Left cardiac atrium (tissue), 4 donors: Measurements from ENCODE around the gene EPS15. TPM values are rescaled to one million over a fixed set of nuclear protein-coding genes. Genes with fewer than 3 reads are reported as not detected.
A peak's percentile ranks its signal among the peaks of the same experiment; 100 is the strongest.
"Not testable (repeated sequence)": the region's sequence is repeated elsewhere in the genome, so short reads cannot be mapped to it uniquely, and the experiment has no call there.

Experiments used
- ATAC-seq, 2 donors: fragments of 200-7000 bp; cut with Tn5 transposase; one replicate each; pipeline ENCODE4 v1.9.1; 2020; ENCODE audit warnings: mild to moderate bottlenecking in 2 of 2, moderate library complexity in 2 of 2
- DNase-seq: peaks from one replicate; pipeline ENCODE4 v3.0.0-alpha.2; 2020
- intact Hi-C, 2 donors: fragments of 100-400 bp; cut with DNase I; formaldehyde crosslinking; loops; one replicate each; pipeline versions ENCODE4 v1.14.1 to v1.15.1; 2022 to 2023
- total RNA-seq, 2 donors: library from RNA; stranded (reverse); fragmentation: NEBNext Ultra II Directional; extraction: Animal tissue kit (Norgen Biotek cat#: 25700); gene quantifications; one replicate each; pipeline ENCODE4 v1.2.1, GENCODE V29; 2021
- donor health status: DM: no; HTN: yes; CAD: no.
- donor health status: DM: no; HTN: yes; CAD: no; lungs with severe emphysema.
- donor health status: DM: yes; HTN: yes; CAD: no.
- donor health status: Dilated cardiomyopathy.

Gene EPS15
- total RNA-seq, 2 donors from 2014 or later = 59.5 to 64.8 TPM

- ATAC-seq (peak; percentile 64 to 65), DNase-seq (peak; percentile 62)
- intact Hi-C loops = loop anchor here in 1 of 2 donors (10.0 kb wide), 1 partner anchor 54 kb away; no protein-coding TSS in a partner anchor
Observed at GRCh38 chr1:51518586-51519047, 449 bp downstream of the EPS15 start.

DNA sequence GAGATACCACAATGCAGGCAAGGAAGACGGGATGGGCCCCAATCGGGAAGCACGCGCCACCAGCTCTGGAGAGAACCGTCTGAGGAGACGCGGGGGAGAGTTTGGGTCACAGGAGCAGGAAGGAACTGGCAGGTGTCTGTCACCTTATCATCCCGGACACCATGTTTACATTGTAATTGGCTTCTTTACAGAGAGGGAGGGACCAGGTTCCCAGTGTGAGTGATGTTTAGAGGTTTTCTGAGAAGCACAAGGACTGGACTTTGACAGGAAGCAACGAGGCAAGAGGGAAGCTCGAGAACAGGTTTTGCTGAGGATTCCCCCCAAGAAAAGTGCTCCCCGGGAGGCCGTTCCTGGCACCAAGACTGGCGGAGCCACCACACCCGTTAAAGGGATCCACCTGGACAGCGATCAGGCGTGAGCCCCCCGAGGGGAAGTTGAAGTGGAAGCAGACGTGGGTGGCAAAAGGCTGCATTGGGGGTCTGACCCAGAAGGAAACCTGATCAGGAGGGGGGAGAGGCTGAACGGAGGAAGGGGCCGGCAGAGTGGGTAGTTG lies 957 bp downstream of the EPS15 start:
- peak; percentile 28 to 32 for ATAC-seq
- peak; percentile 41 for DNase-seq

GRCh38 chr1:51517361-51518032 lies 1.6 kb downstream of the EPS15 start:
- intact Hi-C loops = loop anchor here in 1 of 2 donors (10.0 kb wide), 1 partner anchor 53 kb away; no protein-coding TSS in a partner anchor
- DNase-seq = no peak
- ATAC-seq = no peak

More for the DNA sequence above, 957 bp downstream of the EPS15 start:
- intact Hi-C loops = loop anchor here in 1 of 2 donors (10.0 kb wide), 1 partner anchor 53 kb away; no protein-coding TSS in a partner anchor

GRCh38 chr1:51516649-51517158 lies 2.4 kb downstream of the EPS15 start:
- DNase-seq (no peak), ATAC-seq (no peak)
- intact Hi-C loops = loop anchor here in 1 of 2 donors (10.0 kb wide), 1 partner anchor 52 kb away; no protein-coding TSS in a partner anchor

- DNase-seq = no peak
- intact Hi-C loops = loop anchor here in 1 of 2 donors (10.0 kb wide), 1 partner anchor 51 kb away; no protein-coding TSS in a partner anchor
- no peak for ATAC-seq
Observed at GRCh38 chr1:51515982-51516648, 3.0 kb downstream of the EPS15 start.

GRCh38 chr1:51515312-51515960 lies 3.6 kb downstream of the EPS15 start:
- intact Hi-C loops = loop anchor here in 1 of 2 donors (10.0 kb wide), 1 partner anchor 51 kb away; no protein-coding TSS in a partner anchor
- no peak for DNase-seq
- no peak for ATAC-seq

- DNase-seq (no peak), ATAC-seq (no peak)
- intact Hi-C loops = loop anchor here in 1 of 2 donors (10.0 kb wide), 1 partner anchor 50 kb away; no protein-coding TSS in a partner anchor
Observed at GRCh38 chr1:51514733-51515132, 4.3 kb downstream of the EPS15 start.

DNA sequence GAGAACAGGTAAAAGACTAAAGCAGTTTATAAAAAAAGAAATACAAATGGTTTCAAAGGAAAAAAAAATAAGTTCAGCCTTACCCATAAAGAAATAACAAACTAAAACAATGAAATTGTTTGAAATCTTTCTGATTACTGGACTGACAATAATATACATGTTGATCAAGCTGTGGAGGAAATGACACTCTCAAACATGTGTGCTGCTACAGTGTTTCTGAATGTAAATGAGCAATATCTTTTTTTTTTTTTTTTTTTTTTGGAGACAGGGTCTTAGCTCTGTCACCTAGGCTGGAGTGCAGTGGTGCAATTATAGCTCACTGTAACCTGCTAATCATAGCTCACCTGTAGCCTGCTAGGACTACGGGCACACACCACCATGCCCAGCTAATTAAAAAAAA lies 6.5 kb downstream of the EPS15 start:
- no peak for ATAC-seq
- no peak for DNase-seq
- intact Hi-C loops = loop anchor here in 1 of 2 donors (10.0 kb wide), 1 partner anchor 48 kb away; no protein-coding TSS in a partner anchor

DNA sequence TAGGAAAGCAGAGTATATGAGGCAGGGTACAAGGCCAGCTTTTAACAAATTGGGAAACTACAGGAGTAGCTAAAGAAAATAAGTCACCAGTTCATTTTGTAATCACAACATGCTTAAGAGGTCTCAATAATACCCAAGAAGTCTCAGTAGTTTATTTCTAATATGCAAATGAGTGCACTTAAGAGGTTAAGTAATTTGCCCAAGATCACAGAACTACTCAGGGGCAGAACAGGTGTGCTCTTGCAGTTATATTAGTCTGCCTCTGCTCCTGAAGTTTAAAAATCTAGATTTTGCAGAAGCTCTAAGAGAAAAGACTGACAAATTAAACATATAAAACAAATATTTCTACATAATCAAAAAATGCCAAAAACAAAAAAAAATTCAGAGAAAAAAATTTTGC lies 6.9 kb downstream of the EPS15 start:
- ATAC-seq = no peak
- intact Hi-C loops = loop anchor here in 1 of 2 donors (10.0 kb wide), 1 partner anchor 47 kb away; no protein-coding TSS in a partner anchor
- DNase-seq = no peak

DNA sequence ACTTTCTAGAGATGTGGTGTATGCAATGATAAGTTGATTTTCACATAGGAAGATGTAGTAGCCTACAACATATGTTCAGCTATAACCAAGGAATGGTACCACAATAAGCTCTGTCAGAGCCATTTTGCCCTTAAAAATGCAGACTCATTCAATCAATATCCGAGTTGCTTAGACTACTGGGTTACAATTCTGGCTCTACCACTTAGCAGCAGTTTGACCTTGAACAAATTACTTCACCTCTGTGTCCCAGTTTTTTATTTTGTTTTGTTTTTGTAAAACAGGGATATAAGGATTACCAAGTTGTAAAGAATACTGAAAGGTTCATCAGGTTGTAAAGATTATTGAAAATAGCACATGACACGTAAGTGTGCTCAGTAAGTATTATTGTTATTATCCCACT lies 9.3 kb downstream of the EPS15 start:
- intact Hi-C loops = loop anchor here in 1 of 2 donors (10.0 kb wide), 1 partner anchor 45 kb away; no protein-coding TSS in a partner anchor
- DNase-seq (no peak), ATAC-seq (no peak)

GRCh38 chr1:51506537-51506936 lies 12.5 kb downstream of the EPS15 start:
- DNase-seq (no peak), ATAC-seq (peak; percentile 79 to 87)
- intact Hi-C loops = no loop called here

GRCh38 chr1:51504806-51505525 lies 14.1 kb downstream of the EPS15 start:
- ATAC-seq = no peak
- intact Hi-C loops = no loop called here
- no peak for DNase-seq

GRCh38 chr1:51501218-51501630 lies 17.8 kb downstream of the EPS15 start:
- ATAC-seq, DNase-seq, intact Hi-C loops: not testable (repeated sequence)

DNA sequence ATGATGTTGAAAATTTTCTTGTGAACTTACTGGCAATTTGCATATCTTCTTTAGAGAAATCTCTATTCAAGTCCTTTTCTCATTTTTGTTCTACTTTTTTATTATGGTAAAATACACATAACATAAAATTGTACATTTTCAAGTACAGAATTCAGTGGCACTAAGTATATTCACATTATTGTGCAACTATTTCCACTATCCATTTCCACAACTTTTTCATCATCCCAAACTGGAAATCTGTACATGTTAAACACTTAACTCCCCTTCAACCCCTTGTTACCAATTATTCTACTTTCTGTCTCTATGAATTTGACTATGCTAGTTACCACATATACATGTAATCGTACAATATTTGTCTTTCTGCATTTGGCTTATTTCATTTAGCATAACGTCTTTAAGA lies 19.4 kb downstream of the EPS15 start:
- DNase-seq (no peak), ATAC-seq (no peak)
- intact Hi-C loops = no loop called here

DNA sequence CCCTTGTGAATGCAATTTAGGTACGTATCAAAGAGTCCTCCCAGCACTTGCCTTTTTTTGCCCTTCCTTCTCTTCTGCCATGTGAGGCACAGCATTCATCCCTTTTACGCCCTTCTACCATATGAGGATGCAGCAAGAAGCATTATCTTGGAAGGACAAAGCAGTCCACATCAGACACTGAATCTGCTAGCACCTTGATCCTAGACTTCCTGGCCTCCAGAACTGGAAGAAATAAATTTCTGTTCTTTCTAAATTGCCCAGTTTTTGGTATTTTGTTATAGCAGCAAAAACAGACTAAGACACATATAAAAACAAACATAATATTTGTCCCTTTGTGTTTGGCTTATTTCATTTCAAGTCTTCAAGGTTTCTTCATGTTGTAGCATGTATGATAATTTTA lies 20.1 kb downstream of the EPS15 start:
- intact Hi-C loops = no loop called here
- ATAC-seq (no peak), DNase-seq (no peak)

DNA sequence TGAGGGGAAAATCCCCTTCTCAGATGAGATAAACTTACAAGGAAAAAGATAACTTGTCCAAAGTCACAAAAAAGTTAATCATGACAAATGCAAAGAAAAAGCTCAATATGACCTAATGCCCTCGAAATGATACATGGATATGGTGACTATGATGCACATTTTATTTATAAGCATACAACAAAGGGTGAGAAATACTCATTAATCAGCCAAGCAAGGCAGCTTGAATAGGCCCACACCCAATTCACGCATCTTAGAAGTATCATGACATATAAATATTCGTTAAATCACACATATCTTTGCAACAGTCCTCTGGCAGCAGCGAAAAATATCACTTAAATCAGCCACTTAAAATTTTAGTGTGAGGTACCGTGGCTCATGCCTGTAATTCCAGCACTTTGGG lies 21.7 kb downstream of the EPS15 start:
- DNase-seq (no peak), ATAC-seq (no peak)
- intact Hi-C loops = no loop called here

DNA sequence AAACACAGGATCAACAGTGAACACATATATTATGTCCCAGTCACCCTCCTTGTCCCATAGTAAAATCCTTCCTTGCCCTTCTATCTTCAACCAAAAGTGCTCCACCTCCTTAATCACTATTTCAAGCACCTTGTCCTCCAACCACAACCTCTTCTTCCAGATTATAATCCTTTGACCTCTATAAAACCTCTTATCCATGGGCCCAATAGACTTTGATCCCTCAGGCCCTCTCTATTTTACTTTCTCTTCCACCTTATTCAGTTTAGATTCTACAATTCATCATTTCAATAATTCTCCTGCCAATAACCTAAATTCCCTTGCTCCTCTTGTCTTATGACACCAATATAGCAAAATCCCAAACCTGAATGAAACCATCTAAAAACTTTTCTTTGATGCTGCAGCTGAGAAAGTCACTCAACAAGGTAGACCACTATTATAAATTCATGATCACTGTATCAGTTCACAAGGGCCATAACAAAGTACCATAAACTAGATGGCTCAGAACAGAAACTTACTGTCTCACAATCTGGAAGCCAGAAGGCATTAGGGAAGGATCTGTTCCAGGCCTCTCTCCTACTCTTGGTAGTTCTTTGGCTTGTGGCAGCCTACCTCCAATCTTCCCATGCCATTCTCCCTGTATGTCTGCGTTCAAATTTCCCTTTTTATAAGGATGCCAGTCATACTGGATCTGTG lies 24.8 kb downstream of the EPS15 start:
- no peak for ATAC-seq
- DNase-seq = no peak
- intact Hi-C loops = no loop called here
